ENCODE measurements around the gene SERINC5.
"Not testable (repeated sequence)": the region's sequence is repeated elsewhere in the genome, so short reads cannot be mapped to it uniquely, and the experiment has no call there.

Gene SERINC5

GRCh38 chr5:80225189-80225933 is 30.5 kb downstream of the SERINC5 start:
- DNase-seq: no peak

GRCh38 chr5:80223561-80223960 is 32.3 kb downstream of the SERINC5 start:
- DNase-seq: no peak

GRCh38 chr5:80220245-80220897 is 35.5 kb downstream of the SERINC5 start:
- no peak for DNase-seq

GRCh38 chr5:80219391-80219790 is 36.5 kb downstream of the SERINC5 start:
- DNase-seq: no peak

- DNase-seq: no peak
These were observed 38.2 kb downstream of the SERINC5 start for GRCh38 chr5:80217667-80218066.

GRCh38 chr5:80216753-80217596 is 38.9 kb downstream of the SERINC5 start:
- DNase-seq: no peak

GRCh38 chr5:80216096-80216495 is 39.8 kb downstream of the SERINC5 start:
- DNase-seq: no peak

- DNase-seq: no peak
These were observed 40.3 kb downstream of the SERINC5 start for GRCh38 chr5:80215523-80215922.

GRCh38 chr5:80213466-80213865 is 42.4 kb downstream of the SERINC5 start:
- no peak for DNase-seq

- DNase-seq: no peak
These were observed 43.6 kb downstream of the SERINC5 start for GRCh38 chr5:80212171-80212667.

- no peak for DNase-seq
These were observed 44.5 kb downstream of the SERINC5 start for GRCh38 chr5:80211327-80211726.

GRCh38 chr5:80210014-80210413 is 45.8 kb downstream of the SERINC5 start:
- DNase-seq: no peak

- DNase-seq: no peak
These were observed 47.5 kb downstream of the SERINC5 start for GRCh38 chr5:80208381-80208780.

- no peak for DNase-seq
These were observed 48.0 kb downstream of the SERINC5 start for GRCh38 chr5:80207832-80208231.

- no peak for DNase-seq
These were observed 49.6 kb downstream of the SERINC5 start for GRCh38 chr5:80206282-80206681.

- no peak for DNase-seq
These were observed 50.0 kb downstream of the SERINC5 start for GRCh38 chr5:80205846-80206245.

- no peak for DNase-seq
These were observed 50.8 kb downstream of the SERINC5 start for GRCh38 chr5:80204808-80205614.

GRCh38 chr5:80201763-80202162 is 54.1 kb downstream of the SERINC5 start:
- DNase-seq: not testable (repeated sequence)

GRCh38 chr5:80198920-80199319 is 56.9 kb downstream of the SERINC5 start:
- no peak for DNase-seq

- DNase-seq: no peak
These were observed 57.4 kb downstream of the SERINC5 start for GRCh38 chr5:80198399-80198798.

GRCh38 chr5:80195837-80196400 is 59.9 kb downstream of the SERINC5 start:
- no peak for DNase-seq

- DNase-seq: no peak
These were observed 61.4 kb downstream of the SERINC5 start for GRCh38 chr5:80194468-80194867.
